GM12875 (cell line): ENCODE results near the gene COL5A1.

Experiments
- H3K4me3 ChIP-seq: one replicate; pipeline ENCODE4 v1.5.1; 2011; ENCODE audit warnings: low read depth, low read length, control low read depth
- CTCF ChIP-seq: IDR thresholded peaks from 2 replicates; pipeline ENCODE4 v1.5.1; 2011; ENCODE audit warnings: low read depth, mild to moderate bottlenecking, control low read depth, inconsistent platforms, low read length, moderate library complexity, borderline replicate concordance; ENCODE audit not compliant: insufficient read depth

COL5A1 gene

GRCh38 chr9:134804871-134805270 is 163.3 kb downstream of the COL5A1 start:
- no peak overlapping the region for H3K4me3 ChIP-seq
- TF ChIP-seq CTCF, result no peak

- TF ChIP-seq CTCF, result no peak
- H3K4me3 ChIP-seq, result no peak overlapping the region
These were observed 166.3 kb downstream of the COL5A1 start for GRCh38 chr9:134807716-134808446.

- TF ChIP-seq CTCF, result no peak
- no peak overlapping the region for H3K4me3 ChIP-seq
These were observed 166.8 kb downstream of the COL5A1 start for GRCh38 chr9:134808447-134808792.

- no peak overlapping the region for H3K4me3 ChIP-seq
- no peak for TF ChIP-seq CTCF
These were observed 167.7 kb downstream of the COL5A1 start for GRCh38 chr9:134809292-134809691.

GRCh38 chr9:134809826-134810225 is 168.2 kb downstream of the COL5A1 start:
- no peak overlapping the region for H3K4me3 ChIP-seq
- TF ChIP-seq CTCF, result no peak

- no peak for TF ChIP-seq CTCF
- no peak overlapping the region for H3K4me3 ChIP-seq
These were observed 169.6 kb downstream of the COL5A1 start for GRCh38 chr9:134811079-134811672.
